Measurements from ENCODE around the gene RAB11FIP3.

- no peak for TF ChIP-seq CTCF (IDR thresholded peaks at IDR 0.05)
- TF ChIP-seq POLR2A (IDR thresholded peaks at IDR 0.05) = no peak
These were observed 58.1 kb downstream of the RAB11FIP3 start for GRCh38 chr16:483341-484075.

All from heart left ventricle (tissue), 13 donors.